GOT3 (cell line): ENCODE results near the gene OR2Z1.

Experiments
- DNase-seq: peaks from one replicate; lab custom pipeline; 2025; ENCODE audit warnings: mixed read lengths; lab: John Stamatoyannopoulos, UW

Gene OR2Z1, protein sequence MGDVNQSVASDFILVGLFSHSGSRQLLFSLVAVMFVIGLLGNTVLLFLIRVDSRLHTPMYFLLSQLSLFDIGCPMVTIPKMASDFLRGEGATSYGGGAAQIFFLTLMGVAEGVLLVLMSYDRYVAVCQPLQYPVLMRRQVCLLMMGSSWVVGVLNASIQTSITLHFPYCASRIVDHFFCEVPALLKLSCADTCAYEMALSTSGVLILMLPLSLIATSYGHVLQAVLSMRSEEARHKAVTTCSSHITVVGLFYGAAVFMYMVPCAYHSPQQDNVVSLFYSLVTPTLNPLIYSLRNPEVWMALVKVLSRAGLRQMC

GRCh38 chr19:8721334-8721733, at the start of gene OR2Z1:
Gene OR2Z1, plus strand, starts transcription at chr19:8721634. Its CDS starts 9,395 bp downstream, at chr19:8731029.
- DNase-seq, result no peak

DNA sequence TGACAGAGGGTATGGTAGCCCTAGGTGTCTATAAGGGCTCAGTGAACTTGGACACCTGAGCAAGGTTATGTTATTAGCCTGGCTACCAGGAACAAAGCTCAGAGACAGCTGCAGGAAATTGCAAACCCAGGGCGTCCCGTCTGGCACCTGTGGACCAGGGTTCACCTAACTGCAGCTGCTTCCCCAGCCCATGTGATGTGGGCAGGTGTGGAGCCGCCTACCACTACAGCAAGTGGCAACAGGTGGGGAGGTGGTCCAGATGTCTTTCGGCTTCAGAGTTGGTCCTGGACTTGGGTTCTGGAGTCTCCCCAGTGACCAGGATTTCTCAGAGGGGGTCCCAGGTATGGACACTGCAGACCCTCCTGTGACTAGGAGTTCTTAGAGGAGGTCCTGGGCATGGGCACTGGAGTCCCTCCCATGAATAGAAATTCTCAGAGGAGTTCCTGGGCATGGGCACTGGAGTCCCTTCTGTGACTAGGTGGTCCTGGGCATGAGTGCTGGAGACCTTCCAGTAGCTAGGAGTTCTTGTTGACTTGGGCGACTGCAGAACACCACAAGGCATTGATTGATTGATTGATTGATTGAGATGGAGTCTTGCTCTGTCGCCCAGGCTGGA, 48.0 kb upstream of the OR2Z1 start:
- no peak for DNase-seq

- no peak for DNase-seq
Measured at GRCh38 chr19:8675066-8675465, 46.4 kb upstream of the OR2Z1 start.

GRCh38 chr19:8678244-8678807, 43.1 kb upstream of the OR2Z1 start:
- no peak for DNase-seq

- DNase-seq, result no peak
Measured at GRCh38 chr19:8680676-8681344, 40.6 kb upstream of the OR2Z1 start.

- DNase-seq, result no peak
Measured at GRCh38 chr19:8681345-8682029, 39.9 kb upstream of the OR2Z1 start.

GRCh38 chr19:8682472-8682871, 39.0 kb upstream of the OR2Z1 start:
- DNase-seq, result no peak

GRCh38 chr19:8682931-8683330, 38.5 kb upstream of the OR2Z1 start:
- no peak for DNase-seq

- no peak for DNase-seq
Measured at GRCh38 chr19:8684001-8684902, 37.2 kb upstream of the OR2Z1 start.

DNA sequence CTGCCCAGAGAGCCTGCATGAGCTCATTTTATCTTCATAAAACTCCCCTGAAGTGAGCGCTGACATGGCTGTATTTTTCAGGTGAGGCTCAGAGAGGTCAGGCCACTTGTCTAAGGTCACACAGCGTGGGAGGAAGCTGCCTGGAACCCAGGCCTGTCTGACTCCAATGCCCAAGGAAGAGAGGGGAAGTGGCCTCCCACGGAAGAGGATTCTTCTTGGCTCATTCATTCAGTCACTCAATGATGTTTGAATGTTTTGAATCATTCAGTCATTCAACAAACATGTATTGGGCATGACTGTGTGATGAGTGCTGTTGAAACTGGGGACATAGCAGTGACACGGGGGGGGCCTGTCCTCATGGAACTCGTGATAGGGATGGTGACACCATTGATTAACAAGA, 34.9 kb upstream of the OR2Z1 start:
- no peak for DNase-seq

DNA sequence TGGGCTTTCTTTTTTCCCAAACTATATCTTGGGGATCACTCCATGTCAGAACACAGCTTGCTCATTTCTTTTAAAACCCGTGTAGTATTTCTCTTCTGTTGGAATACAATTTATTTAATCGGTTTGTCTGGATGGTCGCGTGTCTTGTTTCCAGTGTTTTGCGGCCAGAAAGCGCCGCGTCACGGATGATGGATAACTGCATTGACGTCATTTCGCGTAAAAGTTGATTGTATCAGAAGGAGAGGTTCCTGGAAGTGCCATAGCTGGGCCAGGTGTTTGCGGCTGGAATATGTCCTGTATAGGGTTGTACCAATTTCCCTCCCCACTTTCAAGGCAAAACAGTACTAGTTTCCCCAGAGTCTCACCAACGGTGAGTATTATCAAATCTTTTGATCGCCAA, 32.5 kb upstream of the OR2Z1 start:
- DNase-seq, result no peak

DNA sequence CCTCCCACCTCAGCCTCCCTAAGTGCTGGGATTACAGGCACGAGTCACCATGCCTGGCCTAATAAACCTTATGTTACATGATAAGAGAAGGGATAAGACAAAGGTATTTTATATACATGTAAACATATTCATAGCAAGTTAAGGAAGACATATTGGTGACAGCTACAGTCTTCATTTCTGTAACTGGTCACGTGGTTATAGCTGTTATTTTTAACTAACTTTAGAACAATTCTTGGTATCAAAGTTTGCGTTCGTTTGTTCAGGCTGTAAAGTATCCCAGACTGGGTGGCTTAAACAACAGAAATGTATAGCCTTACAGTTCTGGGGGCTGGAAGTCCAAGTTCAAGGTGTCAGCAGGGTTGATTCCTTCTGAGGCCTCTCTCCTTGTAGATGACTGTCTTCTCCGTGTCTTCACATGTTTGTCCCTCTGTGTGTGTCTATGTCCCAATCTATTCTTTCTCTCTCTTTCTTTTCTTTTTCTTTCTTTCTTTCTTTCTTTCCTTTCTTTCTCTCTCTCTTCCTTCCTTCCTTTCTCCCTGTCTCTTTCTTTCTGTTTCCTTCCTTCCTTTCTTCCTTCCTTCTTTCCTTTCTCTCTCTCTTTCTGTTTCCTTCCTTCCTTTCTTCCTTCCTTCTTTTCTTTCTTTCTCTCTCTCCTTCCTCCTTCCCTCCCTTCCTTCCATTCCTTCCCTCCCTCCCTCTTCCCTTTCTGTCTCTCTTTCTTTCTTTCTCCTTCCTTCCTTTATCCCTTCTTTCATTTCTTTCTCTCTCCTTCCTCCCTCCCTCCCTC, 30.5 kb upstream of the OR2Z1 start:
- no peak for DNase-seq

DNA sequence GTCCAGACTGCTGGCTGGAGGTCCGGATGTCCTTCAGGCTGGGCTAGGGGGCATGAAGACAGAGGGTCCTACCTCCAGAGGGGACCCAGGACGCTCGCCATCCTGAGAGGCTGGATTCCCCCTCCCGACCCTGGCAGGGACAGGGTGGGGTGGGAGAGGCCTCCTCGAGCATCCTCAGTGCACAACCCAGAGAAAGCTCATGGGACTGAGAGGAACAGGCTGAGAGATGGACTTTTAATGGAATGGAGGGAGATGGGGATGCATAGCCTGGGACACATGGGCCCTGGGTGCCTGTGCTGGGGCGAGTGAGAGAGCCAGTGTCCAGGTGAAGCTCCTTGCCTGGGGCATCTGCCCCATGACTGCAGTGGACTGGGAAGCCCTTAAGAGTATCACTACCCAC, 25.9 kb upstream of the OR2Z1 start:
- no peak for DNase-seq

GRCh38 chr19:8695911-8696310, 25.5 kb upstream of the OR2Z1 start:
- no peak for DNase-seq

- DNase-seq, result no peak
Measured at GRCh38 chr19:8696993-8697392, 24.4 kb upstream of the OR2Z1 start.

DNA sequence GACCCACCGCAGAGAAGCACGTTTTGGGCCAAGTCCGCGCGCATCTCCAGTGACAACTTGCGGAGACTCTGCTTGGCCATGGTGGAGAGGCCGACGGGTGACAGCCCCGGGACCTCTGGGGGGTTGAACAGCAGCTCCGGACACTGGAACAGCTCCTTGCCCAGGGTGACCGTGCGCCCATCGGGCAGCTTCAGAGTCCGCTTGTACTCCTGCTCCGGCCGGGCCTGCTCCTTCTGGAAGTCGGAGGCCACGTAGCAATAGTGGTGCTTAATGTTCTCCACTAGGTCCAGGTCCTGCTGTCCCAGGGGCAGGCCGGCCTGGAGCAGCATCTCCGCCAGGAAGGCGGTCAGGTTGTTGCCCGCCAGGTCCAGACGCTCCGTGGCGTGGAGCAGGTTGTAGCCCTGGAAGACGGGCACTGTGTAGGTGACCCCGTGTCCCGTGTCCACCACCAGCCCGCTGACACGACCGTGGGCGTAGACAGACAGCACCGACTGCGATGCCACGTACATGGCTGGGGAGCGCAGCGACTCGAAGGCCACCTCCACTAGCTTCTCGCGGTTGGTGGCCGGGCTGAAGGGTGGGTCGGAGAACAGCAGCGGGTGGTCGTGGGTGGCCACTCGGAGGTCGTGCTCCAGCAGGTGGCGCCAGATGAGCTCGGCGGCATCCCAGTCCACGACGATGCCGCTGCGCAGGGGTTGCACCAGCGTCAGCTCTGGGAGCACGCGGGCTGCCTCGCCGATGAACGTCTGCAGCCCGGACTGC, 23.6 kb upstream of the OR2Z1 start:
- DNase-seq, result no peak

DNA sequence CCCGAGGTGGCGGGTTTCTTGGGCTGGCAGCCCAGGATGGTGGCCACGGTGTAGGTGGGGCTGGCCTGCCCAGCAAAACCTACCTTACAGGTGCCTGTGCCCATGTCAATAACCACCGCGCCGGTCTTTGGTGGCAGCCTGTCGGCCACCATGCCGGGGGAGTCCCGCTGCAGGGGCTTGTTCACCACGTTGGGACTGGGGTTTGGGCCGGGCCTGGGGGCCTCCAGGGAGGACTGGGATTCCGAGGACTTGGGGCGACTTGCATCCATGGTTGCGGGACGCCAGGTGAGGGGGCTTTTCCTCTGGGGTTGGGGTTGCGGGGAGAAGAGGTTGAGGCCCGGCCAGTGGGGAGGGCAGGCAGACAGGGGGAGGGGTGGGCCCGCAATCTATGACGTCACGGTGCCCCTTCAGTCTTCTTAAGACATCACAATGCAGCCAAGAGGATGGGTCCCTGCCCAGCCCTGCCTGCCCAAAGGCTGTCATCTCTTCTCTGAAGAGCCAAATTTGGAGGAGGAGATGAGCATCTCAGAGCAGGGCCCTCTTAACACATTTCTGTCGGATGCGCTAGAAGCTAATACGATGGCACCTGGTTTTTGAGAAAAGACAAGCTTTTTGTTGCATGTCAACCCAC, 22.9 kb upstream of the OR2Z1 start, which contains the start of gene ACTL9:
ACTL9 (minus strand) TSS at position 363 of the 631 bp plus-strand sequence; CDS start at position 269, 94 bp downstream.
- no peak for DNase-seq

DNA sequence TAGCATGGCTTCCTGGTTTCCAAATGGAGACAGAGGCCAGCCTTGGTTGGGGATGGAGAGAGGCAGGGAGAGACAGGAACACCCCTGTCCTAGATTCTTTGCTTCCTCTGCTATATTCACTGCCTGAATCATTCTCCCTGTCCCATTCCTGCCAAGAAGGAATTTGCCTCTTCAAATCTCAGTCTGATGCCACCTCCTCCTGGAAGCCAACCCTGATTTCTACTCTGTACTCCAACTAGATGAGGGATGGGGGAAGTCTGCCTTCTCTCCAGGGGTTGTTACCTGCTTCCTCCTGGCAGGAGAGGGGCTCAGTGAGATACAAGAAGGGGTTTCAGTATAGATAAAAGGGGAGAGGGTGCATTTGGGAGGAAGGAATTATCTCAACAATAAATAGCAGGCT, 21.5 kb upstream of the OR2Z1 start:
- DNase-seq, result no peak

DNA sequence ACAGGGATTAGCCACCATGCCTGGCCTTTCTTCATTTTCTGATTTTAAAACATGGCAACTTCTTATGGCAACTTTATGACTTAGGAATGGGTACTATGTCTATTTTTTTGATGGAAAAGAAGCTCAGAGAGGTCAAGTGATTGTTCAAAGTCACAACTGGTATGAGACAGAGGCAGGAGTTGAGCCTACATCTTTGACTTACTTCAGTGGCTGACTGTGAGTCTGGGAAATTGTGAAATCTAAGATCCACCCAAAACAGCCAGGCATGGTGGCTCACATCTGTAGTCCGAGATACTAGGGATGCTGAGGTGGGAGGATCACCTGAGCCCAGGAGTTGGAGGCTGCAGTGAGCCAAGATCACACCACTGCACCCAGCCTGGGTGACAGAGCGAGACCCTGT, 20.5 kb upstream of the OR2Z1 start:
- DNase-seq, result no peak
